GM12864 (cell line): Measurements from ENCODE around the gene CRYL1.

ENCODE experiments used
- DNase-seq: peaks from one replicate; pipeline ENCODE4 v3.0.0-alpha.2; 2011; ENCODE audit warnings: low read depth
- H3K4me3 ChIP-seq: 2 replicates; pipeline ENCODE4 v1.5.1; 2011; ENCODE audit warnings: mild to moderate bottlenecking, low read depth, low read length, control low read depth
- CTCF ChIP-seq: IDR thresholded peaks from 2 replicates; pipeline ENCODE4 v1.5.1; 2011; ENCODE audit warnings: low read depth, mild to moderate bottlenecking, moderate library complexity, low read length, control low read depth, inconsistent platforms; ENCODE audit errors: missing control alignments

CRYL1 gene

GRCh38 chr13:20363172-20363571 is 162.5 kb downstream of the CRYL1 start:
- no peak for DNase-seq
- TF ChIP-seq CTCF = no peak
- no peak overlapping the region for H3K4me3 ChIP-seq

GRCh38 chr13:20362484-20363041 is 163.1 kb downstream of the CRYL1 start:
- DNase-seq = no peak
- no peak for TF ChIP-seq CTCF
- no peak overlapping the region for H3K4me3 ChIP-seq

GRCh38 chr13:20360835-20361412 is 164.7 kb downstream of the CRYL1 start:
- no peak for DNase-seq
- TF ChIP-seq CTCF = no peak
- H3K4me3 ChIP-seq = no peak overlapping the region

- no peak for TF ChIP-seq CTCF
- no peak for DNase-seq
- H3K4me3 ChIP-seq = no peak overlapping the region
Observed at GRCh38 chr13:20360041-20360491, 165.6 kb downstream of the CRYL1 start.

- no peak for DNase-seq
- no peak for TF ChIP-seq CTCF
- H3K4me3 ChIP-seq = no peak overlapping the region
Observed at GRCh38 chr13:20359335-20359734, 166.3 kb downstream of the CRYL1 start.

GRCh38 chr13:20358022-20358421 is 167.6 kb downstream of the CRYL1 start:
- H3K4me3 ChIP-seq = no peak overlapping the region
- DNase-seq = no peak
- TF ChIP-seq CTCF = no peak

- no peak for TF ChIP-seq CTCF
- no peak for DNase-seq
- no peak overlapping the region for H3K4me3 ChIP-seq
Observed at GRCh38 chr13:20356444-20356843, 169.2 kb downstream of the CRYL1 start.
